Measurements from ENCODE around the gene CHCHD10. TPM values are rescaled to one million over a fixed set of nuclear protein-coding genes. Genes with fewer than 3 reads are reported as not detected.
"Not testable (repeated sequence)": the region's sequence is repeated elsewhere in the genome, so short reads cannot be mapped to it uniquely, and the experiment has no call there.

The CHCHD10 gene
- polyA plus RNA-seq, 3 donors from 2014 or later: 5.7 to 9.3 (median 8.1) TPM

DNA sequence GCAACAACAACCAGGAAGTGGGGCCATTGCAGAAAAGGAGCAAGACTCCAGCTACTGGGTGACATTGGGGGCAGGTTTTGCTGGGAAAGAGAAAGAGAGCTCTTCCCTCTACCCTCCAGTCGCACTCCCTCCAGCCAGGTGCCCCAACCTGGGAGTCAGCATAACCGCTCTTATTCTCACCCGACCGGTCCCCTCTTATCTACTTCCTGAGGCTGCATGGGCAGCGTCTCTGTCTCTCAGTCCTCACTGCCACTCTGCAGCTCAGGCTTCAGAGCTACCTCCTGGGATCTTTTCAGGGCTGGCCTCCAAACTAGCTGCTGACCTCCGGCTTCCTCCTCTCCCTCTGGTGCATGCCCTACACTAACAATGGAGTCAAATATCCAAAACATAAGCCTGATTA, 22.0 kb downstream of the CHCHD10 start:
- Mint-ChIP-seq H3K27ac (peak overlapping the region in 1 of 6 donors; percentile 48), H3K36me3 (peaks cover 16 to 31% (median 28%) of the 10 kb centered on the region in 3 donors), H3K27me3 (ENCODE audit: low read depth in 3 of 3) (no peaks in the 10 kb centered on the region), H3K9me3 (no peaks in the 10 kb centered on the region), H3K4me3 (no peak overlapping the region), H3K4me1 (peaks cover 21 to 28% of the 10 kb centered on the region in 2 donors)
- DNase-seq: no peak

DNA sequence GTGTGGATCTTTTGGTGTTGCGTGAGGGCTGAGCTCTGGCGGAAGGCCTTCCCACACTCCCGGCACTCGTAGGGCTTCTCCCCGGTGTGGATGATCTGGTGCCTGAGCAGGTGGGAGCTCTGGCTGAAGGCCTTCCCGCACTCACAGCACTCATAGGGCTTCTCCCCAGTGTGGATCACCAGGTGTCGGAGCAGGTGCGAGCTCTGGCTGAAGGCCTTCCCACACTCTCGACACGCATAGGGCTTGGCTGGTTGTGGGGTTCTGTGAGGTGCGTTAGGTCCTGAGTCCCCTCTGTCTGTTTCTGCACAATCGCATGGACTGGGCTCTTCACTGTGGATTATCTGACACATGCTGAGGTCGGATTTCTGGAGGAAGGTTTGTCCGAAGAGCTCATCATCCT, 23.3 kb downstream of the CHCHD10 start:
- no peaks in the 10 kb centered on the region for H3K27me3 Mint-ChIP-seq (ENCODE audit: low read depth in 3 of 3)
- no peak overlapping the region for H3K4me3 Mint-ChIP-seq
- no peaks in the 10 kb centered on the region for H3K9me3 Mint-ChIP-seq
- H3K27ac Mint-ChIP-seq: no peak overlapping the region
- DNase-seq: no peak
- peaks cover 9 to 16% of the 10 kb centered on the region in 2 donors for H3K4me1 Mint-ChIP-seq
- peaks cover 16 to 31% (median 23%) of the 10 kb centered on the region in 3 donors for H3K36me3 Mint-ChIP-seq

DNA sequence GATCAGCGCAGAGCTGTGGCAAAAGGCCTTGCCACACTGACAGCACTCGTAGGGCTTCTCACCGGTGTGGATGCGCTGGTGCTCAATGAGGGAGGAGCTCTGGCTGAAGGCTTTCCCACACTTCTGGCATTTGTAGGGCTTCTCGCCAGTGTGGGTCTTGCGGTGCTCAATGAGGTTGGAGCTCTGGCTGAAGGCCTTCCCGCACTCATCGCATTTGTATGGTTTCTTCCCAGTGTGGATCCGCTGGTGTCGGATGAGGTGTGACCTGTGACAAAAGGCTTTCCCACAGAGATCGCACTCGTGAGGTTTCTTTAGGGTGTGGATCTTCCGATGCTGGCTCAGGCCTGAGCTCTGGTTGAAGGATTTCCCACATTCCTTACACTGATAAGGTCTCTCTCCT, 23.8 kb downstream of the CHCHD10 start:
- Mint-ChIP-seq H3K4me1 (peaks cover 8 to 16% of the 10 kb centered on the region in 2 donors), H3K4me3 (no peak overlapping the region), H3K27ac (no peak overlapping the region), H3K9me3 (no peaks in the 10 kb centered on the region), H3K27me3 (ENCODE audit: low read depth in 3 of 3) (no peaks in the 10 kb centered on the region), H3K36me3 (peaks cover 16 to 31% (median 23%) of the 10 kb centered on the region in 3 donors)
- no peak for DNase-seq

DNA sequence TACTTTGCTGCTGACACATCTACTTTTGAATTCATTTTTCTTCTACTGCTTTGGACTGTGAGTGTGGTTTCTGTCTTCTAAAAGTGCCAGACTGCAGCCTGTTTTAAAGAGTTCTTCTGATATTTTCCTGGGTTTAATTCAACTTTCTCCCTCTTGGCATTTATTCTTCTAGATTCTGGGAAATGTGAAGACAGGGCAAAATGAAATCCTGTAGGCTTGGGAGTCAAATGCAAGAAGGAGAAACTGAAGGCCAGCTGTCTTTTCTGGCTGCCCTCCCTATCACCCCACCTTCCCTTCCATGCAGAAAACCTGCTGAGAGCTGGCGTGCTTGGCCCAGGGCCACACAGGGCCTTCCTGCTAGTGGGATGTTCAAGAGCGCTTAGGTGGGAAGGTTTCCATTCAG, 24.5 kb downstream of the CHCHD10 start:
- DNase-seq: no peak
- peaks cover 8 to 16% of the 10 kb centered on the region in 2 donors for H3K4me1 Mint-ChIP-seq
- H3K4me3 Mint-ChIP-seq: no peak overlapping the region

DNA sequence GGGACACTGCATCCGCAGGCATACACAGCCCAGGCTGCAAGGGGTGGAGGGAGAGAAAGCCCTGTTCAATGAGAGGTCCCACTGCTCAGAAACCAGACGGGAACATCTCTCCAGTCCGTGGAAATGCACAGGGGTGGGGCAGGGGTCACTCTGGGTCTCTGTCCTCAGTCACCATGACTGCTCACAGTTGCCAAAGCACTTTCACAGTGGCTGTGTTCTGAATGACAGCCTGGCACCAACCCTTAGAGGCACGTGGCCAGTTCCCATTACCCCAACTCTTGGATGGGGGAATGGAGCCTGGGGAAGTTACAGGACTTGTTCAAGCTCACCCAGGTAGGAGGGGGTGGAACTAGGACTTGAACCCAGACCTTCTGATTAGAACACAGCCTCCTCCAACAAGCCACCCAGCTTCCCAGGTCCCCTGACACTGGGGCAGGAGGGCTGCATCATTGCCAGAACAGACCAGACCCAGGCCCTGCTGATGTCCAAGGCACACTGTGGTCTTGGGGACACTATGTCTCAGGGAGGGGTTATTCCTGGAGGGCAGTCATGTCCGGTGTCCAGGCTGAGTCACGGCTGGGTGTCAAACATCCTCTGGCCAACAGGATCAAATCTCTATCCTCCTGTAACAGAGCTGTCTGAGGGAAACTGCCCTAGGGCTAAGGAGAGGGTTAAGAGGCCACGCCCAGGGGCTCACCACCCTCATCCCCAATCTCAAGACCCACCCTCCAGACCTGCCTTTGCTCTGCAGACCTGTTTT, 25.1 kb downstream of the CHCHD10 start:
- no peaks in the 10 kb centered on the region for H3K27me3 Mint-ChIP-seq (ENCODE audit: low read depth in 3 of 3)
- H3K4me1 Mint-ChIP-seq: peaks cover 8 to 16% of the 10 kb centered on the region in 2 donors
- H3K9me3 Mint-ChIP-seq: no peaks in the 10 kb centered on the region
- no peak overlapping the region for H3K27ac Mint-ChIP-seq
- H3K36me3 Mint-ChIP-seq: peaks cover 16 to 31% (median 27%) of the 10 kb centered on the region in 3 donors
- no peak for DNase-seq
- H3K4me3 Mint-ChIP-seq: no peak overlapping the region

More for the DNA sequence above, 24.5 kb downstream of the CHCHD10 start:
- Mint-ChIP-seq H3K9me3 (no peaks in the 10 kb centered on the region), H3K36me3 (peaks cover 16 to 31% (median 27%) of the 10 kb centered on the region in 3 donors), H3K27ac (no peak overlapping the region), H3K27me3 (ENCODE audit: low read depth in 3 of 3) (no peaks in the 10 kb centered on the region)

DNA sequence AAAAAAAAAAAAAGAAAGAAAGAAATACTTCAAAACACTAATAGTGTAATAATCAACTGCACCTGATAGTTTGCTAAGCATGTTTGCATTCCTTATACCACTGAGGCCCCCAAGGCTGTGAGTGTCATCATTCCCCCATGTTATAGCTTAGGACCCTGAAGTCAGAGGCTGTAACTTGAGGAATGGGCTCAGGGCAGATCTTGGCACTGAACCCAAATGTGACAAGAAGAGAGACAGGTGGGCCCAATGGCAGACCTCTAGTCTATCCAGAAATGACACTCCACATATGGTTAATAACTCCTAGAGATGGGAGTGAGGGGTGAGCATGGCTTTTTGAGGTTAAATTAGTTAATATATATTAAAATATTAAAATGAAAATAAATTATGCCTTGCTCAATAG, 30.1 kb downstream of the CHCHD10 start:
- Mint-ChIP-seq H3K27ac (no peak overlapping the region), H3K4me1 (no peaks in the 10 kb centered on the region), H3K36me3 (peaks cover 0 to 10% (median 4%) of the 10 kb centered on the region in 3 donors), H3K27me3 (ENCODE audit: low read depth in 3 of 3) (peaks cover 0 to 1% (median 0%) of the 10 kb centered on the region in 3 donors), H3K9me3 (no peaks in the 10 kb centered on the region), H3K4me3 (no peak overlapping the region)
- no peak for DNase-seq

DNA sequence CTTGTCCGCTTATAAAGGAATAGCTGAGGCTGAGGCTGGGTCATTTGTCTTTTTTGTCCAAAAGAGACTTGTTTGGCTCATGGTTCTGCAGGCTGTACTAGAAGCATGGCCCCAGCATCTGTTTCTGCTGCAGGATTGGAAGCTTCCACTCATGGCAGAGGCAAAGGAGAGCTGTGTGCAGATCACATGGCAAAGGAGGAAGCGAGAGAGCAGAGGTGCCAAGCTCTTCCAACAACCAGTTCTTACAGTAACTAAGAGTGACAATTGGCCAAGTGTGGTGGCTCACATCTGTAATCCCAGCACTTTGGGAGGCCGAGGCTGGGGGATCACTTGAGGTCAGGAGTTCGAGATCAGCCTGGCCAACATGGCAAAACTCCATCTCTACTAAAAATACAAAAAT, 39.7 kb downstream of the CHCHD10 start:
- H3K27ac Mint-ChIP-seq; H3K4me1 Mint-ChIP-seq; H3K27me3 Mint-ChIP-seq (ENCODE audit: low read depth in 3 of 3); H3K4me3 Mint-ChIP-seq; DNase-seq; H3K36me3 Mint-ChIP-seq; H3K9me3 Mint-ChIP-seq: not testable (repeated sequence)

DNA sequence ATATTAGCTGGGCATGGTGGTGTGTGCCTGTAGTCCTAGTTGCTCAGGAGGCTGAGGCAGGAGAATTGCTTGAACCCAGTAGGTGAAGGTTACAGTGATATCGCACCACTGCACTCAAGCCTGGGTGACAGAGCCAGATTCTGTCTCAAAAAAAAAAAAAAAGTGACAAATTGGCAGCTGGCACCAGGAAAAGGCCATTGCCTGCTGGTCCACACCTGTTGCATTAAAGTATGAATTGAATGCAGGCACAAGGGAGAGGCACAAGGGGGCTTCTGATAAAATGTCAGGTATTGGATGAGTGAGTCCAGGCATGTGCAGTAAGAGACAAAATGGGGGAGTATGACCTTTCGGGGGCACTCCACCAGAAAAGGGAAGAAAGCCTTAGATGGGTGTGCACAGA, 45.0 kb downstream of the CHCHD10 start:
- no peaks in the 10 kb centered on the region for H3K36me3 Mint-ChIP-seq

DNA sequence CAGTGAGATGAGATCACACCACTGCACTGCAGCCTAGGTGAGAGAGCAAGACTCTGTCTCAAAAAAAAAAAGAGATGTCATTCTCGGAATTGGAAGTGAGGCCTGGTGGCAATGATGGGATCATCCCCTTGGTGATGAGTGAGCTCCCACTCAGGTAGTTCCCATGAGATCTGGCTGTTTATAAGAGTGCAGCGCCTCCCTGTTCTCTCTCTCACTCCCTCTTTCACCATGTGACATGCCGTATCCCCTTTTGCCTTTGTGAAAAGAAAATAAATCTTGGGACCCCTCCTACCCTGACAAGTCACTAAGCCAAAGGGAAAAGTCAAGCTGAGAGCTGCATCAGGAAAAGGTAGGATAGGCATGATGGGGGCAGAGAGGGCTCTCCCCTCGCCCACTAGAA, 45.6 kb downstream of the CHCHD10 start:
- no peak for DNase-seq
- Mint-ChIP-seq H3K27me3 (ENCODE audit: low read depth in 3 of 3) (peaks cover 0 to 11% (median 4%) of the 10 kb centered on the region in 3 donors), H3K4me3 (no peak overlapping the region), H3K4me1 (peaks cover 4 to 5% of the 10 kb centered on the region in 2 donors), H3K9me3 (no peaks in the 10 kb centered on the region), H3K27ac (no peak overlapping the region), H3K36me3 (no peaks in the 10 kb centered on the region)

More for the DNA sequence above, 45.0 kb downstream of the CHCHD10 start:
- H3K27ac Mint-ChIP-seq: no peak overlapping the region
- H3K4me3 Mint-ChIP-seq: no peak overlapping the region
- DNase-seq: no peak
- H3K9me3 Mint-ChIP-seq: no peaks in the 10 kb centered on the region
- H3K4me1 Mint-ChIP-seq: no peaks in the 10 kb centered on the region
- peaks cover 0 to 11% (median 4%) of the 10 kb centered on the region in 3 donors for H3K27me3 Mint-ChIP-seq (ENCODE audit: low read depth in 3 of 3)

DNA sequence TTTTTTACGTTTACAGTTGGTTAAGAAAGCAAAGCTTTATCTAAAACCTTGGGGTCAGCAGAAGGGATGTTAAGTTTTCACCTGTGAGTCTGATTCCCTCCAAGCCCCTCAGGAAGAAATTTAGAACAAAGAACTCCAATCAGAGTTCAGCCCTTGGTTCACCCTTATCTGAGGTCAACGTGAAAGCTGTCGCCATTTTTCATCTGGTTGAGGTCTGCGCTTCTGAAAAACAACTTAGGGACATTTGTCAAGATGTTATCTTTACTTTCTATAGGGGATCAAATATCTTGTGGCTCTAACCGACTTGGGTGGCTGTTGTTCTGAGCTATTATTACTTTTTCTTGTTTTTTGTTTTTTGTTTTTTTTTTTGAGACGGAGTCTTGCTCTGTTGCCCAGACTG, 46.9 kb downstream of the CHCHD10 start:
- peaks cover 2 to 7% (median 4%) of the 10 kb centered on the region in 3 donors for H3K27me3 Mint-ChIP-seq (ENCODE audit: low read depth in 3 of 3)
- H3K27ac Mint-ChIP-seq: no peak overlapping the region
- H3K4me1 Mint-ChIP-seq: peaks cover 10% of the 10 kb centered on the region in 2 donors
- H3K9me3 Mint-ChIP-seq: no peaks in the 10 kb centered on the region
- no peaks in the 10 kb centered on the region for H3K36me3 Mint-ChIP-seq
- no peak for DNase-seq
- H3K4me3 Mint-ChIP-seq: no peak overlapping the region

DNA sequence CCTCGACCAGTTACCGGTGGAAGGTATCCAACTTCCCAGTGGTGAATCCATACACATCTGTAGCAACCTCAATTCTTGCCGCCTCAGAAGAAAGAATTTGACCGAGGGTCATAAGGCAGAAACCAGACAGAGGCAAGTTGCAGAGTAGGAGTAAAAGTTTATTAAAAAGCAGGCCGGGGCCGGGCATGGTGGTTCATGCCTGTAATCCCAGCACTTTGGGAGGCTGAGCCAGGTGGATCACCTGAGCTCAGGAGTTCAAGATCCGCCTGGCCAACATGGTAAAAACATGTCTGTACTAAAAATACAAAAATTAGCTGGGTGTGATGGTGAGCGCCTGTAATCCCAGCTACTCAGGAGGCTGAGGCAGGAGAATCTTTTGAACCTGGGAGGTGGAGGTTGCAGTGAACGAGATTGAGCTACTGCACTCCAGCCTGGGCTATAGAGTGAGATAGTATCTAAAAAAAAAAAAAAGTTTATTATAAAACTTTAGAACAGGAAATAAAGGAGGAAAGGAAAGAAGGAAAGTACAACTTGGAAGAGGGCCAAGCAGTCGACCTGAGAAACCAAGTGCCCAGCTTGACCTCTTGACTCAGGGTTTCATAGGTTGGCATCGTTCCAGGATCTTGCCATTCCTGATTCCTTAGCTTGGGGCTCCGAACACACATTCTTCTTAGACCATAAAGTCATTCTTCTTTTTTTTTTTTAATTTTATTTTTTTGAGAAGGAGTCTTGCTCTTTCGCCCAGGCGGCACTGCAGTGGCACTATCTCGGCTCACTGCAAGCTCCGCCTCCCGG, 49.2 kb downstream of the CHCHD10 start:
- Mint-ChIP-seq H3K27ac (peak overlapping the region in 5 of 6 donors; percentile 22 to 70 (median 37)), H3K4me3 (peak overlapping the region in 3 of 5 donors; percentile 38 to 53 (median 40)), H3K36me3 (peaks cover 4 to 7% (median 6%) of the 10 kb centered on the region in 3 donors), H3K4me1 (peaks cover 25% of the 10 kb centered on the region in 2 donors), H3K27me3 (ENCODE audit: low read depth in 3 of 3) (peaks cover 2 to 5% (median 2%) of the 10 kb centered on the region in 3 donors), H3K9me3 (no peaks in the 10 kb centered on the region)
- DNase-seq: no peak

DNA sequence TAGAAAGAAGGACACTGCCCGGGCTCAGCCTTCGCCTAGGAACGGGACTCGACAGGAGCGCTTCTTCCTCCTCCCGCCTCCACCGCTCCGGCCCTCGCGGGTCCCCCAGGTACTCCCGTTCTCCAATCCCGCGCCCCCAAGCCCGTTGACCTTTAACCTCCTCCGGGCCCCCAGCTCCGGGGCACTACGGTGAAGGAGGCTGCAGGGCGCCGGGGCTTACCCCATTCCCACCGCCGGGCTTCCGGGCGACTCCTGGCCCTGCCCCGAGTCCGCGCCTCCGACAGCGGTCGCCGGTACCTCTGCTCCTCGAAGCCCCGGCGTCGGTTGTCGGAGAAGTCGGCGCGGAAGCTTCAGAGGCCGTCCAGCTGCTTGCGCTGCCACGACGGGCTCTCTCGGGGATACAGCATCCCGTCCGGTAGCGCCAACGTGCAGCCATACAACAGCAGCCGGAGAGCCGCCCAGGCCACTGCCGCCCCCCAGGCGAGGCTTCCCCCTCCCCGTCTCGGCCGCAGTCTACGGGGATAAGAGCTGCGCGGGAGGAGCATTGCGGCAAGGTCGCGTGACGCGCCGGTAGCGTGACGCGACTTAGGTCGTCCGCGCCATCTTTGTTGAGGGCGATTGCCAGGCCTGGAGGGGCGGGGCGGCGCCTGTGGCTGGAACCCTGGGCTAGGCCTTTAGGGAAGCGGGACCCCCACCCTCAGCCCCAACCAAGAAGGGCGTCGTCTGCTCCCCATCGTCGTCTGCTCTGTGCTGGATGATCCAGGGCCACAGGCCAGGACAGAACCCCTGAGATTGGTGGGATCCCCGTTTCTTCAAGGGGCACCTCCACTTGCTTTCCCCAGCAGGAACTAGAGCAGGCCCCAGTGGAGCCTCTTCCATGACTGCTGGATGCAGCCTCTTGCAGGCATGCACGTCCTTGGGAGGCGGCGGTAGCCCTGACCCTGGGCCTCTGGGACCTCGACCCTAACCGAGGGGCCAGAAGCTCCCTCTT, 50.7 kb downstream of the CHCHD10 start:
- no peaks in the 10 kb centered on the region for H3K9me3 Mint-ChIP-seq
- DNase-seq: peak; percentile 82 to 84 (median 83)
- H3K4me3 Mint-ChIP-seq: peak overlapping the region; percentile 73 to 86 (median 81)
- peak overlapping the region; percentile 80 to 92 (median 88) for H3K27ac Mint-ChIP-seq
- peaks cover 0 to 5% (median 2%) of the 10 kb centered on the region in 3 donors for H3K27me3 Mint-ChIP-seq (ENCODE audit: low read depth in 3 of 3)
- H3K4me1 Mint-ChIP-seq: peaks cover 25% of the 10 kb centered on the region in 2 donors
- peaks cover 4 to 14% (median 6%) of the 10 kb centered on the region in 3 donors for H3K36me3 Mint-ChIP-seq

Measured in immature natural killer cell (primary cell).